Trophoblast cell (in vitro differentiated cells and primary cell): ENCODE data around the gene CXCR5.
A peak's percentile ranks its signal among the peaks of the same experiment; 100 is the strongest.

Experiments used
- DNase-seq, 2 donors: peaks; one replicate each; pipeline ENCODE4 v3.0.0-alpha.2; 2016
- H2AFZ ChIP-seq: 2 replicates; pipeline ENCODE4 v1.6.1; 2013; ENCODE audit warnings: low read length, moderate library complexity, mild to moderate bottlenecking; ENCODE audit not compliant: insufficient read depth, poor library complexity
- H2AK5ac ChIP-seq: 2 replicates; pipeline ENCODE4 v1.6.1; 2013; ENCODE audit warnings: mild to moderate bottlenecking, low read length
- H2BK120ac ChIP-seq: 2 replicates; pipeline ENCODE4 v1.6.1; 2013; ENCODE audit warnings: low read length, mild to moderate bottlenecking, moderate library complexity; ENCODE audit not compliant: insufficient read depth, poor library complexity
- H2BK12ac ChIP-seq: 2 replicates; pipeline ENCODE4 v1.6.1; 2013; ENCODE audit warnings: mild to moderate bottlenecking, low read length, moderate library complexity
- H2BK5ac ChIP-seq: 2 replicates; pipeline ENCODE4 v1.6.1; 2013; ENCODE audit warnings: low read length, low read depth, moderate library complexity, mild to moderate bottlenecking; ENCODE audit not compliant: poor library complexity
- H3K14ac ChIP-seq: 2 replicates; pipeline ENCODE4 v1.6.1; 2013; ENCODE audit warnings: mild to moderate bottlenecking, low read length
- H3K18ac ChIP-seq: 2 replicates; pipeline ENCODE4 v1.6.1; 2013; ENCODE audit warnings: mild to moderate bottlenecking, low read length
- H3K23ac ChIP-seq: 2 replicates; pipeline ENCODE4 v1.6.1; 2013; ENCODE audit warnings: low read length
- H3K27ac ChIP-seq: 2 replicates; pipeline ENCODE4 v1.5.1; 2013; ENCODE audit warnings: low read depth, mild to moderate bottlenecking, inconsistent platforms, low read length, moderate library complexity
- H3K27me3 ChIP-seq: 2 replicates; pipeline ENCODE4 v1.6.1; 2013; ENCODE audit warnings: inconsistent platforms, mild to moderate bottlenecking, low read length, moderate library complexity; ENCODE audit not compliant: insufficient read depth
- H3K36me3 ChIP-seq, 2 experiments: 1 replicate in 1 of 2; 2 replicates in 1 of 2; pipeline ENCODE4 v1.6.1; 2013; ENCODE audit warnings: low read length in 2 of 2, mild to moderate bottlenecking in 2 of 2, moderate library complexity in 1 of 2; ENCODE audit not compliant: insufficient read depth in 2 of 2, control insufficient read depth in 1 of 2
- H3K4ac ChIP-seq: 2 replicates; pipeline ENCODE4 v1.6.1; 2013; ENCODE audit warnings: low read depth, mild to moderate bottlenecking, low read length, moderate library complexity
- H3K4me1 ChIP-seq, 2 experiments: 1 replicate in 1 of 2; 2 replicates in 1 of 2; pipeline ENCODE4 v1.6.1; 2013; ENCODE audit warnings: low read length in 2 of 2, mild to moderate bottlenecking in 2 of 2, moderate library complexity in 1 of 2; ENCODE audit not compliant: insufficient read depth in 2 of 2, control insufficient read depth in 1 of 2
- H3K4me2 ChIP-seq: 2 replicates; pipeline ENCODE4 v1.6.1; 2013; ENCODE audit warnings: inconsistent platforms, mild to moderate bottlenecking, low read length, moderate library complexity
- H3K4me3 ChIP-seq: 2 replicates; pipeline ENCODE4 v1.5.1; 2013; ENCODE audit warnings: mild to moderate bottlenecking, low read depth, low read length, inconsistent platforms
- H3K79me1 ChIP-seq: one replicate; pipeline ENCODE4 v1.6.1; 2013; ENCODE audit warnings: low read length
- H3K79me2 ChIP-seq: 2 replicates; pipeline ENCODE4 v1.6.1; 2013; ENCODE audit warnings: low read length, mild to moderate bottlenecking; ENCODE audit not compliant: control insufficient read depth, insufficient read depth, poor library complexity
- H3K9ac ChIP-seq: 2 replicates; pipeline ENCODE4 v1.6.1; 2013; ENCODE audit warnings: mild to moderate bottlenecking, low read length
- H3K9me3 ChIP-seq: 2 replicates; pipeline ENCODE4 v1.6.1; 2013; ENCODE audit warnings: low read depth, mild to moderate bottlenecking, control low read depth, inconsistent platforms, low read length; ENCODE audit not compliant: insufficient read depth
- H4K12ac ChIP-seq: 2 replicates; pipeline ENCODE4 v1.6.1; 2013; ENCODE audit warnings: low read depth, mild to moderate bottlenecking, low read length, moderate library complexity
- H4K8ac ChIP-seq: 2 replicates; pipeline ENCODE4 v1.6.1; 2013; ENCODE audit warnings: low read depth, mild to moderate bottlenecking, low read length, moderate library complexity
- H4K91ac ChIP-seq: one replicate; pipeline ENCODE4 v1.6.1; 2013; ENCODE audit warnings: low read depth, mild to moderate bottlenecking, low read length, moderate library complexity
- WGBS: extraction: QIAGEN DNeasy Blood & Tissue Kit; methylation state at CpG from one replicate; pipeline ENCODE4 v1.1.7; 2013; ENCODE audit warnings: missing lambda C conversion rate; ENCODE audit not compliant: insufficient read length, insufficient coverage; ENCODE audit errors: extremely low coverage; 5-methylcytosine and 5-hydroxymethylcytosine counted together

The CXCR5 gene

DNA sequence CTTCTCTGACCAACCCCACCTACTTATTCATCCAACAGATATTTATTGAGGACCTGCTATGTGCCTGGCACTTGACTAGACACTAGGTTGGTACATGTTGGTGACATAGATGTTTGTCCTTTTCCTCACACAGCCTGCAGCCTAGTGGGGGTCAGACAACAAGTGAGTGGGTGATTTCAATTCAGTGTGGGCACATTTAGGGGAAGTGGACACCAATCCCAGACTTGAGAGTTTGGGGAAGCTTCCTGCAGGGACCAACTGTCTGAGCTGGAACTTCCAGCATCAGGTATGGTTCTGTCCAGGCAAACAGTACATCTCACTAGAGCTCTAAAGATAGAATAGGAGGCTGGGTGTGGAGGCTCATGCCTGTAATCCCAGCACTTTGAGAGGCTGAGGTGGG, 47.9 kb downstream of the CXCR5 start:
- H3K4ac ChIP-seq: no peak overlapping the region
- peaks cover 0 to 7% of the 10 kb centered on the region in 2 experiments for H3K4me1 ChIP-seq
- no peak overlapping the region for H2AK5ac ChIP-seq
- H3K36me3 ChIP-seq: no peaks in the 10 kb centered on the region
- no peak overlapping the region for H4K8ac ChIP-seq
- no peak overlapping the region for H2AFZ ChIP-seq
- no peak overlapping the region for H2BK12ac ChIP-seq
- no peak overlapping the region for H2BK5ac ChIP-seq
- no peak overlapping the region for H4K12ac ChIP-seq
- peaks cover 2% of the 10 kb centered on the region for H3K9me3 ChIP-seq
- no peak overlapping the region for H4K91ac ChIP-seq
- H3K27ac ChIP-seq: no peak overlapping the region
- no peak for DNase-seq
- H3K79me2 ChIP-seq: peaks cover 3% of the 10 kb centered on the region
- no peak overlapping the region for H3K9ac ChIP-seq
- no peaks in the 10 kb centered on the region for H3K27me3 ChIP-seq
- H3K23ac ChIP-seq: no peak overlapping the region
- no peak overlapping the region for H3K18ac ChIP-seq
- no peak overlapping the region for H3K4me2 ChIP-seq
- no peak overlapping the region for H2BK120ac ChIP-seq
- no peak overlapping the region for H3K14ac ChIP-seq
- no peak overlapping the region for H3K4me3 ChIP-seq
- H3K79me1 ChIP-seq: peaks cover 16% of the 10 kb centered on the region

DNA sequence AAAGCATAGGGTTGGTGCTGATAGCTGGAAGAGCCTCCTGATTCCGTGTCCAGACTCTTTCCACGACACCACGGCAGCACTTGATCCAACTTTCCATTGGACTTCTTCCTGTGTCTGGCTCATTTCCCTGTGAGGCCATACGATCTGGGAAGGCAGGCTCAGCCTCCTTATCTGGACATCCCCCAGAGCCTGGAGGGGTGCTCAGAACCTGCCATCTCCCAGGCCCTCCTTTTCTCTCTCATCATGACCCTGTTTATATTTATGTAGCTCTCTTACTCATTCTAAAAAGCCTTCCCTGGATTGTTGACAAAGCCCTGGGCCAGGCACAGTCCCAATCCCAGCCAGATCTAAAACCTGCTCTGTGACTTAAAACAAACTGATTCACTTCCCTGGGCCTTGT, 49.8 kb downstream of the CXCR5 start:
- H2AK5ac ChIP-seq: no peak overlapping the region

GRCh38 chr11:118935376-118935775, 51.7 kb downstream of the CXCR5 start:
- Histone ChIP-seq H4K8ac (no peak overlapping the region), H4K12ac (no peak overlapping the region), H3K79me2 (no peaks in the 10 kb centered on the region), H2BK12ac (no peak overlapping the region), H3K4me2 (no peak overlapping the region), H3K9me3 (peaks cover 2% of the 10 kb centered on the region), H3K4ac (no peak overlapping the region), H3K36me3 (no peaks in the 10 kb centered on the region), H4K91ac (no peak overlapping the region), H2AK5ac (no peak overlapping the region), H3K79me1 (peaks cover 2% of the 10 kb centered on the region), H3K4me1 (peaks cover 9 to 14% of the 10 kb centered on the region in 2 experiments), H2AFZ (no peak overlapping the region), H2BK120ac (no peak overlapping the region), H3K4me3 (no peak overlapping the region), H3K18ac (no peak overlapping the region), H3K14ac (no peak overlapping the region), H3K9ac (no peak overlapping the region), H3K27me3 (no peaks in the 10 kb centered on the region), H2BK5ac (no peak overlapping the region), H3K23ac (no peak overlapping the region), H3K27ac (no peak overlapping the region)
- WGBS: no CpG with 5 or more reads among the region's 8 CpGs
- DNase-seq: no peak

More for the DNA sequence above, 49.8 kb downstream of the CXCR5 start:
- Histone ChIP-seq H3K79me1 (peaks cover 13% of the 10 kb centered on the region), H3K14ac (no peak overlapping the region), H4K12ac (no peak overlapping the region), H3K4me1 (peaks cover 2 to 5% of the 10 kb centered on the region in 2 experiments), H4K8ac (no peak overlapping the region), H3K4me2 (no peak overlapping the region), H3K9ac (no peak overlapping the region), H2AFZ (no peak overlapping the region), H3K4ac (no peak overlapping the region), H3K27ac (no peak overlapping the region), H2BK120ac (no peak overlapping the region), H3K36me3 (no peaks in the 10 kb centered on the region), H3K4me3 (no peak overlapping the region), H3K79me2 (peaks cover 3% of the 10 kb centered on the region), H2BK5ac (no peak overlapping the region), H3K23ac (no peak overlapping the region), H3K27me3 (no peaks in the 10 kb centered on the region), H3K18ac (no peak overlapping the region), H2BK12ac (no peak overlapping the region), H3K9me3 (peaks cover 2% of the 10 kb centered on the region), H4K91ac (no peak overlapping the region)
- WGBS: no CpG with 5 or more reads among the region's 4 CpGs
- no peak for DNase-seq

- Histone ChIP-seq H2BK5ac (no peak overlapping the region), H3K27me3 (no peaks in the 10 kb centered on the region), H3K23ac (peak overlapping the region; percentile 68), H2AFZ (no peak overlapping the region), H3K4me3 (no peak overlapping the region), H3K18ac (no peak overlapping the region), H2AK5ac (no peak overlapping the region), H3K4me1 (peaks cover 11 to 13% of the 10 kb centered on the region in 2 experiments), H3K27ac (no peak overlapping the region), H3K36me3 (no peaks in the 10 kb centered on the region), H4K91ac (no peak overlapping the region), H3K14ac (no peak overlapping the region), H3K9ac (no peak overlapping the region), H4K8ac (no peak overlapping the region), H3K4me2 (no peak overlapping the region), H3K79me2 (no peaks in the 10 kb centered on the region), H3K79me1 (peaks cover 2% of the 10 kb centered on the region), H2BK12ac (no peak overlapping the region), H3K9me3 (no peaks in the 10 kb centered on the region), H3K4ac (no peak overlapping the region), H4K12ac (no peak overlapping the region), H2BK120ac (no peak overlapping the region)
- WGBS: no CpG with 5 or more reads among the region's 11 CpGs
- no peak for DNase-seq
These were observed 55.1 kb downstream of the CXCR5 start for GRCh38 chr11:118938491-118939403.
